Stimulated activated CD4-positive, alpha-beta T cell treated with anti-CD3 and anti-CD28 coated beads, Interleukin-12 subunit alpha, Interleukin-12 subunit beta, amount 100 ng/mL, for 24 hours (primary cell): ENCODE results near the gene SRGAP1.

Experiments
- DNase-seq, 2 experiments: peaks; one replicate each; pipeline ENCODE4 v3.0.0-alpha.2; 2020; ENCODE audit warnings: low read depth in 2 of 2

Gene SRGAP1

GRCh38 chr12:63844391-63845341 is at the start of gene SRGAP1:
SRGAP1 (plus strand) TSS chr12:63844700; CDS start chr12:63844817, 117 bp downstream.
- peak in 1 of 2 experiments; percentile 3 for DNase-seq

- DNase-seq: no peak
Observed at GRCh38 chr12:63795032-63795687, 49.3 kb upstream of the SRGAP1 start.

- no peak for DNase-seq
Observed at GRCh38 chr12:63795944-63796343, 48.6 kb upstream of the SRGAP1 start.

GRCh38 chr12:63802012-63802608 is 42.4 kb upstream of the SRGAP1 start:
- no peak for DNase-seq

- no peak for DNase-seq
Observed at GRCh38 chr12:63804746-63805145, 39.8 kb upstream of the SRGAP1 start.

- no peak for DNase-seq
Observed at GRCh38 chr12:63805704-63806672, 38.5 kb upstream of the SRGAP1 start.

GRCh38 chr12:63808631-63809030 is 35.9 kb upstream of the SRGAP1 start:
- no peak for DNase-seq

GRCh38 chr12:63809566-63809965 is 34.9 kb upstream of the SRGAP1 start:
- DNase-seq: no peak

- no peak for DNase-seq
Observed at GRCh38 chr12:63811334-63811733, 33.2 kb upstream of the SRGAP1 start.

- DNase-seq: no peak
Observed at GRCh38 chr12:63811755-63812154, 32.7 kb upstream of the SRGAP1 start.

- no peak for DNase-seq
Observed at GRCh38 chr12:63814146-63814772, 30.2 kb upstream of the SRGAP1 start.

- DNase-seq: no peak
Observed at GRCh38 chr12:63815482-63815852, 29.0 kb upstream of the SRGAP1 start.

- DNase-seq: no peak
Observed at GRCh38 chr12:63816031-63816430, 28.5 kb upstream of the SRGAP1 start.

GRCh38 chr12:63820427-63820826 is 24.1 kb upstream of the SRGAP1 start:
- no peak for DNase-seq

GRCh38 chr12:63821781-63822251 is 22.7 kb upstream of the SRGAP1 start:
- DNase-seq: peak in 1 of 2 experiments; percentile 1

GRCh38 chr12:63822352-63822751 is 22.1 kb upstream of the SRGAP1 start:
- no peak for DNase-seq

- no peak for DNase-seq
Observed at GRCh38 chr12:63823040-63823439, 21.5 kb upstream of the SRGAP1 start.

GRCh38 chr12:63826006-63826585 is 18.4 kb upstream of the SRGAP1 start:
- DNase-seq: no peak

GRCh38 chr12:63828867-63829266 is 15.6 kb upstream of the SRGAP1 start:
- no peak for DNase-seq

- DNase-seq: no peak
Observed at GRCh38 chr12:63836046-63836445, 8.5 kb upstream of the SRGAP1 start.
